Measurements from ENCODE around the gene BLCAP.
"Not testable (repeated sequence)": the region's sequence is repeated elsewhere in the genome, so short reads cannot be mapped to it uniquely, and the experiment has no call there.

Gene BLCAP

GRCh38 chr20:37556538-37556937 is 28.9 kb upstream of the BLCAP start:
- no peak for DNase-seq (ENCODE audit: low spot score)

- DNase-seq (ENCODE audit: low spot score): not testable (repeated sequence)
These were observed 27.1 kb upstream of the BLCAP start for GRCh38 chr20:37554721-37555298.

GRCh38 chr20:37552415-37552814 is 24.7 kb upstream of the BLCAP start:
- DNase-seq (ENCODE audit: low spot score): peak; percentile 37

GRCh38 chr20:37551660-37552059 is 24.0 kb upstream of the BLCAP start:
- DNase-seq (ENCODE audit: low spot score): not testable (repeated sequence)

GRCh38 chr20:37550101-37550920 is 22.6 kb upstream of the BLCAP start:
- DNase-seq (ENCODE audit: low spot score): not testable (repeated sequence)

GRCh38 chr20:37547912-37548311 is 20.2 kb upstream of the BLCAP start:
- DNase-seq (ENCODE audit: low spot score): no peak

- no peak for DNase-seq (ENCODE audit: low spot score)
These were observed 17.8 kb upstream of the BLCAP start for GRCh38 chr20:37545516-37545915.

GRCh38 chr20:37544386-37544785 is 16.7 kb upstream of the BLCAP start:
- no peak for DNase-seq (ENCODE audit: low spot score)

- DNase-seq (ENCODE audit: low spot score): no peak
These were observed 16.2 kb upstream of the BLCAP start for GRCh38 chr20:37543828-37544227.

- DNase-seq (ENCODE audit: low spot score): no peak
These were observed 14.6 kb upstream of the BLCAP start for GRCh38 chr20:37542281-37542680.

GRCh38 chr20:37541326-37541725 is 13.7 kb upstream of the BLCAP start:
- DNase-seq (ENCODE audit: low spot score): no peak

GRCh38 chr20:37540838-37541237 is 13.2 kb upstream of the BLCAP start:
- not testable (repeated sequence) for DNase-seq (ENCODE audit: low spot score)

- DNase-seq (ENCODE audit: low spot score): no peak
These were observed 12.3 kb upstream of the BLCAP start for GRCh38 chr20:37540001-37540400.

- DNase-seq (ENCODE audit: low spot score): no peak
These were observed 11.7 kb upstream of the BLCAP start for GRCh38 chr20:37539424-37539823.

GRCh38 chr20:37538003-37538402 is 10.3 kb upstream of the BLCAP start:
- DNase-seq (ENCODE audit: low spot score): no peak

- DNase-seq (ENCODE audit: low spot score): no peak
These were observed 9.8 kb upstream of the BLCAP start for GRCh38 chr20:37537505-37537904.

- DNase-seq (ENCODE audit: low spot score): no peak
These were observed 7.9 kb upstream of the BLCAP start for GRCh38 chr20:37535443-37536132.

- DNase-seq (ENCODE audit: low spot score): peak; percentile 88
These were observed 6.9 kb upstream of the BLCAP start for GRCh38 chr20:37534401-37535157.

- DNase-seq (ENCODE audit: low spot score): no peak
These were observed 5.6 kb upstream of the BLCAP start for GRCh38 chr20:37533154-37533715.

- DNase-seq (ENCODE audit: low spot score): no peak
These were observed 4.2 kb upstream of the BLCAP start for GRCh38 chr20:37531856-37532255.

GRCh38 chr20:37530696-37531095 is 3.0 kb upstream of the BLCAP start:
- DNase-seq (ENCODE audit: low spot score): no peak
